Gastrocnemius medialis (tissue), 4 donors: ENCODE measurements around the gene FGF14.

Experiments
- CTCF ChIP-seq, 5 experiments: fragments of 450-650 bp in 3 of 5; fragments of 200-600 bp in 2 of 5; sonication (generic) in 2 of 5; IDR thresholded peaks in 4 of 5; conservative IDR thresholded peaks in 1 of 5; 1 replicate in 4 of 5; 2 replicates in 1 of 5; pipeline ENCODE4 v1.5.1; 2016 to 2019; ENCODE audit warnings: antibody characterized with exemption in 5 of 5, mild to moderate bottlenecking in 3 of 5, moderate library complexity in 3 of 5
- POLR2A ChIP-seq, 2 donors: fragments of 450-650 bp; IDR thresholded peaks; one replicate each; pipeline ENCODE4 v1.6.1; 2017; ENCODE audit warnings: antibody characterized with exemption in 2 of 2, mild to moderate bottlenecking in 2 of 2, moderate library complexity in 2 of 2

- TF ChIP-seq POLR2A (IDR thresholded peaks at IDR 0.05): no peak
- TF ChIP-seq CTCF (IDR thresholded peaks at IDR 0.05 in 4 of 5, conservative IDR thresholded peaks at IDR 0.05 in 1 of 5): no peak
These were observed 42.6 kb downstream of the FGF14 start for GRCh38 chr13:102359264-102359663.
